GM12891 (cell line): Measurements from ENCODE around the gene MIF.
"Not testable (repeated sequence)": the region's sequence is repeated elsewhere in the genome, so short reads cannot be mapped to it uniquely, and the experiment has no call there.

Experiments
- DNase-seq: peaks from one replicate; pipeline ENCODE4 v3.0.0; 2011; ENCODE audit warnings: low spot score; ENCODE audit not compliant: insufficient read length
- FAIRE-seq: peaks from 2 replicates; lab custom pipeline; 2011; peaks lifted over from hg19 to GRCh38; lab: Jason Lieb, UNC
- PAX5 ChIP-seq: IDR thresholded peaks from 2 replicates; pipeline ENCODE4 v1.6.1; 2011; ENCODE audit warnings: low read length, moderate library complexity, mild to moderate bottlenecking; ENCODE audit not compliant: insufficient read depth, severe bottlenecking
- POLR2A ChIP-seq: IDR thresholded peaks from 2 replicates; pipeline ENCODE4 v1.6.1; 2011; ENCODE audit warnings: low read depth, low read length, control low read depth
- POLR2AphosphoS5 ChIP-seq: IDR thresholded peaks from 2 replicates; pipeline ENCODE4 v1.6.1; 2011; ENCODE audit warnings: low read depth, low read length, control low read depth
- POU2F2 ChIP-seq: IDR thresholded peaks from 2 replicates; pipeline ENCODE4 v1.6.1; 2011; ENCODE audit warnings: low read depth, mild to moderate bottlenecking, control low read depth, low read length, moderate library complexity
- SPI1 ChIP-seq: IDR thresholded peaks from 2 replicates; pipeline ENCODE4 v1.6.1; 2011; ENCODE audit warnings: low read depth, low read length, control low read depth
- TAF1 ChIP-seq: IDR thresholded peaks from 2 replicates; pipeline ENCODE4 v1.6.1; 2011; ENCODE audit warnings: low read depth, low read length, control low read depth

The MIF gene

GRCh38 chr22:23901600-23901999 lies 7.4 kb downstream of the MIF start:
- DNase-seq (no peak), FAIRE-seq (peak; percentile 28)
- TF ChIP-seq TAF1 (no peak), POU2F2 (no peak), SPI1 (no peak), PAX5 (no peak), POLR2AphosphoS5 (no peak), POLR2A (no peak)

GRCh38 chr22:23903328-23903971 lies 9.3 kb downstream of the MIF start:
- DNase-seq, result no peak
- FAIRE-seq, result no peak
- no peak for TF ChIP-seq PAX5
- no peak for TF ChIP-seq SPI1
- no peak for TF ChIP-seq POLR2AphosphoS5

GRCh38 chr22:23904573-23905254 lies 10.5 kb downstream of the MIF start:
- DNase-seq, result no peak
- TF ChIP-seq POLR2AphosphoS5 (no peak), PAX5 (no peak), TAF1 (no peak), POU2F2 (no peak), POLR2A (no peak), SPI1 (no peak)
- no peak for FAIRE-seq

- DNase-seq (no peak), FAIRE-seq (no peak)
- TF ChIP-seq POLR2A, result no peak
- no peak for TF ChIP-seq POLR2AphosphoS5
- TF ChIP-seq PAX5, result no peak
- no peak for TF ChIP-seq SPI1
- no peak for TF ChIP-seq TAF1
- no peak for TF ChIP-seq POU2F2
Observed at GRCh38 chr22:23906641-23907040, 12.5 kb downstream of the MIF start.

- not testable (repeated sequence) for FAIRE-seq, DNase-seq
Observed at GRCh38 chr22:23907423-23907822, 13.2 kb downstream of the MIF start.

- FAIRE-seq (no peak), DNase-seq (no peak)
- no peak for TF ChIP-seq POLR2AphosphoS5
- TF ChIP-seq TAF1, result no peak
- TF ChIP-seq SPI1, result no peak
- TF ChIP-seq PAX5, result no peak
- TF ChIP-seq POLR2A, result no peak
- no peak for TF ChIP-seq POU2F2
Observed at GRCh38 chr22:23908587-23909205, 14.5 kb downstream of the MIF start.

- TF ChIP-seq POU2F2 (no peak), POLR2AphosphoS5 (no peak), SPI1 (no peak), POLR2A (no peak), TAF1 (no peak), PAX5 (no peak)
- FAIRE-seq (no peak), DNase-seq (no peak)
Observed at GRCh38 chr22:23909296-23909898, 15.2 kb downstream of the MIF start.

- DNase-seq, result no peak
- no peak for FAIRE-seq
- no peak for TF ChIP-seq TAF1
- TF ChIP-seq PAX5, result no peak
- TF ChIP-seq POLR2AphosphoS5, result no peak
- no peak for TF ChIP-seq POU2F2
- no peak for TF ChIP-seq POLR2A
- TF ChIP-seq SPI1, result no peak
Observed at GRCh38 chr22:23910496-23911190, 16.5 kb downstream of the MIF start.

GRCh38 chr22:23911318-23911980 lies 17.3 kb downstream of the MIF start:
- TF ChIP-seq TAF1, result no peak
- no peak for TF ChIP-seq POLR2AphosphoS5
- no peak for TF ChIP-seq POU2F2
- TF ChIP-seq PAX5, result no peak
- TF ChIP-seq SPI1, result no peak
- TF ChIP-seq POLR2A, result no peak
- FAIRE-seq (no peak), DNase-seq (no peak)
